ENCODE measurements around the gene DHCR7. TPM values are rescaled to one million over a fixed set of nuclear protein-coding genes. Genes with fewer than 3 reads are reported as not detected.

Gene DHCR7
- polyA plus RNA-seq, 2 of the 4 experiments (the other 2 are of a cell fraction): 44.2 to 82.2 TPM

DNA sequence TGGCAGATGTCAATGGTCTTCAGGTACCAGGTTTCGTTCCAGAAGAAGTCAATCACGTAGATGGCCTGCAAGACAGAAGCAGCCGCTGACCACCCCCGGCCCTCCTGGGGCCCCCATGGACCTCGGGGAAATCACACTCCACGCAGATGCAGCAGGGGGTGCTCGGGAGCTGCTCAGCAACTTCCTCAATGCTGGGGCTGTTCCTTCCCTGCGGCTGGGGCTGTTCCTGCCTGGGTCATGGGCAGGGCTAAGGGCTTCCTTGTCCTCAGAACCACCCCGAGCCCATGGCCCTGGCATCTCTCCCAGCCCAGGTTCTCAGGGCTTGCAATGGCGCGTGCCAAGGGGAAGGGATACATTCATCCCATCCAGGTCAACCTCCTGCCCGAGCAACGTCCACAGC is 10.3 kb downstream of the DHCR7 start:
- TF ChIP-seq TP53 (CRISPR knock-in tag; IDR thresholded peaks at IDR 0.05) (no peak), EHMT2 (IDR thresholded peaks at IDR 0.05; ENCODE audit: low read depth) (no peak), TFCP2L1 (CRISPR knock-in tag; IDR thresholded peaks at IDR 0.05) (no peak), HOXA7 (CRISPR knock-in tag; IDR thresholded peaks at IDR 0.05) (no peak), GATA3 (IDR thresholded peaks at IDR 0.05; ENCODE audit: borderline replicate concordance) (no peak), ZFP36 (IDR thresholded peaks at IDR 0.05; ENCODE audit: borderline replicate concordance, partially characterized antibody) (no peak), CBX2 (IDR thresholded peaks at IDR 0.05; ENCODE audit: borderline replicate concordance, low read depth) (no peak), HEYL (CRISPR knock-in tag; IDR thresholded peaks at IDR 0.05) (no peak), BHLHE40 (IDR thresholded peaks at IDR 0.05; ENCODE audit: low read depth, low read length) (no peak), RARB (CRISPR knock-in tag; IDR thresholded peaks at IDR 0.05) (no peak), CBX8 (IDR thresholded peaks at IDR 0.05) (no peak), ZSCAN20 (CRISPR knock-in tag; IDR thresholded peaks at IDR 0.05) (no peak), MYC (IDR thresholded peaks at IDR 0.05; ENCODE audit: borderline replicate concordance, low read length) (no peak), HDAC2 (IDR thresholded peaks at IDR 0.05) (no peak), ESRRA (IDR thresholded peaks at IDR 0.05; ENCODE audit: borderline replicate concordance, low read length) (no peak)
- TF ChIP-seq, protein P1, sequence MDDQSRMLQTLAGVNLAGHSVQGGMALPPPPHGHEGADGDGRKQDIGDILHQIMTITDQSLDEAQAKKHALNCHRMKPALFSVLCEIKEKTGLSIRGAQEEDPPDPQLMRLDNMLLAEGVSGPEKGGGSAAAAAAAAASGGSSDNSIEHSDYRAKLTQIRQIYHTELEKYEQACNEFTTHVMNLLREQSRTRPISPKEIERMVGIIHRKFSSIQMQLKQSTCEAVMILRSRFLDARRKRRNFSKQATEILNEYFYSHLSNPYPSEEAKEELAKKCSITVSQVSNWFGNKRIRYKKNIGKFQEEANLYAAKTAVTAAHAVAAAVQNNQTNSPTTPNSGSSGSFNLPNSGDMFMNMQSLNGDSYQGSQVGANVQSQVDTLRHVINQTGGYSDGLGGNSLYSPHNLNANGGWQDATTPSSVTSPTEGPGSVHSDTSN (IDR thresholded peaks at IDR 0.05): no peak
- TF ChIP-seq, protein P2, sequence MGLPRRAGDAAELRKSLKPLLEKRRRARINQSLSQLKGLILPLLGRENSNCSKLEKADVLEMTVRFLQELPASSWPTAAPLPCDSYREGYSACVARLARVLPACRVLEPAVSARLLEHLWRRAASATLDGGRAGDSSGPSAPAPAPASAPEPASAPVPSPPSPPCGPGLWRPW (IDR thresholded peaks at IDR 0.05): no peak
- TF ChIP-seq, protein P3, sequence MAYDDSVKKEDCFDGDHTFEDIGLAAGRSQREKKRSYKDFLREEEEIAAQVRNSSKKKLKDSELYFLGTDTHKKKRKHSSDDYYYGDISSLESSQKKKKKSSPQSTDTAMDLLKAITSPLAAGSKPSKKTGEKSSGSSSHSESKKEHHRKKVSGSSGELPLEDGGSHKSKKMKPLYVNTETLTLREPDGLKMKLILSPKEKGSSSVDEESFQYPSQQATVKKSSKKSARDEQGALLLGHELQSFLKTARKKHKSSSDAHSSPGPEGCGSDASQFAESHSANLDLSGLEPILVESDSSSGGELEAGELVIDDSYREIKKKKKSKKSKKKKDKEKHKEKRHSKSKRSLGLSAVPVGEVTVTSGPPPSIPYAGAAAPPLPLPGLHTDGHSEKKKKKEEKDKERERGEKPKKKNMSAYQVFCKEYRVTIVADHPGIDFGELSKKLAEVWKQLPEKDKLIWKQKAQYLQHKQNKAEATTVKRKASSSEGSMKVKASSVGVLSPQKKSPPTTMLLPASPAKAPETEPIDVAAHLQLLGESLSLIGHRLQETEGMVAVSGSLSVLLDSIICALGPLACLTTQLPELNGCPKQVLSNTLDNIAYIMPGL (CRISPR knock-in tag; IDR thresholded peaks at IDR 0.05; ENCODE audit: borderline replicate concordance): no peak
- Histone ChIP-seq H3K27ac (no peak overlapping the region), H3K4me2 (no peak overlapping the region), H3K4me1 (peaks cover 7% of the 10 kb centered on the region; the same call in 2 of the 3 replicates), H3K4me3 (no peak overlapping the region), H3K9me3 (no peaks in the 10 kb centered on the region)
- no peak for DNase-seq (ENCODE audit: low read depth in 1 of 2, low spot score in 1 of 2)
- no peak; a peak in 1 of 6 replicates for ATAC-seq
- POLR2A ChIA-PET: interaction anchor here (0.7 kb wide), 1 partner anchor 15 kb away, joined by 4 read pairs; the partner anchor contains the start of gene NADSYN1
- no peak for FAIRE-seq
- CTCF ChIA-PET: interaction anchor here (1.9 kb wide), 1 partner anchor 11 kb away, joined by 4 read pairs; the partner anchor contains the start of gene DHCR7
- 77% methylated on average over 6 of the region's 13 CpGs for WGBS (ENCODE audit: missing lambda C conversion rate)

DNA sequence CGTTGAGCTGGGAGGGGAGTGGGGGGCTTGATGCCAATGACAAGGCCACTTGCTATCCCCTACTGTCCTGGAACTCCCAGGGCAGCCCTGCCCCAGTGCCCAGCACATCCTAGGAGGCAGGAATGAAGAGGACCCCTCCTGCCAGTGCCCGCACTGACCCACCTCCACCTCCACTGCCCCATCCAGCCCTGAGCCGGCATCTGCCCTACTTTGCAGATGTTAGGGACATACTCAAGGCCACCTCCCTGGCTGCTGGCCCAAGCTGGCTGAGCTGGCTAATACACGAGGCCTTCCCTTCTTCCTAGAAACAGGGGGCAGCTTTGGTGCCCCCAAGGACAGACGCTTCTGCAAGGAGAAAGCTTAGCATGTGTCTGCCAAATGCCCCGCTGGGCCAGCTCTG is 10.8 kb downstream of the DHCR7 start:
- no peak overlapping the region for H3K4me3 ChIP-seq
- TF ChIP-seq ESRRA (IDR thresholded peaks at IDR 0.05; ENCODE audit: borderline replicate concordance, low read length): no peak
- no peak for TF ChIP-seq NPAS2 (CRISPR knock-in tag; IDR thresholded peaks at IDR 0.05; ENCODE audit: borderline replicate concordance)
- no peak for TF ChIP-seq NR3C1 (IDR thresholded peaks at IDR 0.05)
- no peak for TF ChIP-seq ZSCAN20 (CRISPR knock-in tag; IDR thresholded peaks at IDR 0.05)
- no peak for TF ChIP-seq CHD2 (IDR thresholded peaks at IDR 0.05; ENCODE audit: low read length, partially characterized antibody)
- TF ChIP-seq SMC3 (IDR thresholded peaks at IDR 0.05): no peak
- no peak overlapping the region for H3K27ac ChIP-seq
- CTCF ChIA-PET: interaction anchor here (1.9 kb wide), 1 partner anchor 11 kb away, joined by 4 read pairs; the partner anchor contains the start of gene DHCR7
- POLR2A ChIA-PET: no interaction called here
- DNase-seq (ENCODE audit: low read depth in 1 of 2, low spot score in 1 of 2) (no peak), ATAC-seq (no peak; a peak in 1 of 6 replicates), FAIRE-seq (no peak)
- H3K9me3 ChIP-seq: no peaks in the 10 kb centered on the region
- H3K4me1 ChIP-seq: peaks cover 7% of the 10 kb centered on the region; the same call in 2 of the 3 replicates
- 84% methylated on average over 5 of the region's 6 CpGs for WGBS (ENCODE audit: missing lambda C conversion rate)
- no peak overlapping the region for H3K4me2 ChIP-seq

DNA sequence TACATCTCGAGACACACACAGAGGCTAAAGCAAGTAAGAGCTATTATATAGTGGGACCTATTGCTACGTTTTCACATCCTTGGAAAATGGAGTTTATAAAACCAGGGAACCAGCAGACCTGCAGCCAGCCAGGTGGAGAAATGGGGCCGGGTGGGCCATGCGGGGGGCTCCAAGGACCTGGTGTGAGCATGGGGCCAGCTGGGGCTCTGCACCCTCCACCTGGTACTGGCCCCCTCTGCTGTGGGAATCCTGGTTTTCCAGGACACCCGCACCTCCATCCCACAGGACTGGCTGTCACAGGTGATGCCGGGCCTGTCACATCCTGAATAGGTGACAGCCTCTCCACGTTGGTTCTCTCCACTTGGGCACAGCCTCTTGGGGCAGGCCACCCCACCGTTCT is 11.3 kb downstream of the DHCR7 start:
- H3K27ac ChIP-seq: no peak overlapping the region
- DNase-seq (ENCODE audit: low read depth in 1 of 2, low spot score in 1 of 2) (no peak), FAIRE-seq (no peak), ATAC-seq (no peak)
- no peaks in the 10 kb centered on the region for H3K9me3 ChIP-seq
- no peak overlapping the region for H3K4me2 ChIP-seq
- no peak overlapping the region for H3K4me3 ChIP-seq
- ChIA-PET CTCF (interaction anchor here (1.9 kb wide), 1 partner anchor 12 kb away, joined by 4 read pairs; the partner anchor contains the start of gene DHCR7), POLR2A (no interaction called here)
- peaks cover 7% of the 10 kb centered on the region; the same call in 2 of the 3 replicates for H3K4me1 ChIP-seq
- WGBS (ENCODE audit: missing lambda C conversion rate): 87% methylated on average over 4 of the region's 8 CpGs
- TF ChIP-seq RARB (CRISPR knock-in tag; IDR thresholded peaks at IDR 0.05) (no peak), POLR2AphosphoS2 (conservative IDR thresholded peaks at IDR 0.05; ENCODE audit: low read length) (no peak), KDM5A (IDR thresholded peaks at IDR 0.05) (no peak), TP53 (CRISPR knock-in tag; IDR thresholded peaks at IDR 0.05) (no peak), ESRRA (IDR thresholded peaks at IDR 0.05; ENCODE audit: borderline replicate concordance, low read length) (no peak), KDM1A (IDR thresholded peaks at IDR 0.05; ENCODE audit: low read depth) (no peak), HOXB13 (CRISPR knock-in tag; IDR thresholded peaks at IDR 0.05; ENCODE audit: low read depth) (no peak), MAZ (IDR thresholded peaks at IDR 0.05; ENCODE audit: borderline replicate concordance, low read depth, low read length) (no peak), NPAS2 (CRISPR knock-in tag; IDR thresholded peaks at IDR 0.05; ENCODE audit: borderline replicate concordance) (no peak), ZNF302 (CRISPR knock-in tag; IDR thresholded peaks at IDR 0.05) (no peak)
- TF ChIP-seq, protein P4, sequence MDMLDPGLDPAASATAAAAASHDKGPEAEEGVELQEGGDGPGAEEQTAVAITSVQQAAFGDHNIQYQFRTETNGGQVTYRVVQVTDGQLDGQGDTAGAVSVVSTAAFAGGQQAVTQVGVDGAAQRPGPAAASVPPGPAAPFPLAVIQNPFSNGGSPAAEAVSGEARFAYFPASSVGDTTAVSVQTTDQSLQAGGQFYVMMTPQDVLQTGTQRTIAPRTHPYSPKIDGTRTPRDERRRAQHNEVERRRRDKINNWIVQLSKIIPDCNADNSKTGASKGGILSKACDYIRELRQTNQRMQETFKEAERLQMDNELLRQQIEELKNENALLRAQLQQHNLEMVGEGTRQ (IDR thresholded peaks at IDR 0.05): no peak
- TF ChIP-seq, protein P5, sequence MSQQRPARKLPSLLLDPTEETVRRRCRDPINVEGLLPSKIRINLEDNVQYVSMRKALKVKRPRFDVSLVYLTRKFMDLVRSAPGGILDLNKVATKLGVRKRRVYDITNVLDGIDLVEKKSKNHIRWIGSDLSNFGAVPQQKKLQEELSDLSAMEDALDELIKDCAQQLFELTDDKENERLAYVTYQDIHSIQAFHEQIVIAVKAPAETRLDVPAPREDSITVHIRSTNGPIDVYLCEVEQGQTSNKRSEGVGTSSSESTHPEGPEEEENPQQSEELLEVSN (IDR thresholded peaks at IDR 0.05; ENCODE audit: borderline replicate concordance, low read depth): no peak
